WTC11 (cell line): ENCODE data around the gene FASN. TPM values are rescaled to one million over a fixed set of nuclear protein-coding genes. Genes with fewer than 3 reads are reported as not detected.

Source experiments
- ATAC-seq: fragments of 200-7000 bp; cut with Tn5 transposase; 2 replicates; pipeline ENCODE4 v1.10.0; 2021; ENCODE audit warnings: mild to moderate bottlenecking, moderate library complexity
- CTCF ChIA-PET: fragments of 300-600 bp; sonication (Branson Sonifier 250); formaldehyde crosslinking; loops from one replicate; lab custom pipeline; 2021; ENCODE audit warnings: antibody characterized with exemption; lab: Charles Lee
- POLR2A ChIA-PET: fragments of 350-600 bp; sonication (Branson Sonifier 250); formaldehyde crosslinking; loops from one replicate; lab custom pipeline; 2021; ENCODE audit warnings: antibody characterized with exemption; lab: Charles Lee
- DNase-seq: peaks from one replicate; pipeline ENCODE4 v3.0.0; 2021; ENCODE audit warnings: low spot score
- H3K27ac Mint-ChIP-seq: 2 replicates; pipeline ENCODE4 v1.8.0; 2021; ENCODE audit warnings: mixed read lengths
- H3K27me3 Mint-ChIP-seq: 2 replicates; pipeline ENCODE4 v1.8.0; 2021; ENCODE audit warnings: low read depth, mild to moderate bottlenecking, moderate library complexity, mixed read lengths
- H3K36me3 Mint-ChIP-seq: 2 replicates; pipeline ENCODE4 v1.8.0; 2021; ENCODE audit warnings: mixed read lengths
- H3K4me1 Mint-ChIP-seq: 2 replicates; pipeline ENCODE4 v1.8.0; 2022; ENCODE audit warnings: mixed read lengths
- H3K4me3 Mint-ChIP-seq: 2 replicates; pipeline ENCODE4 v1.8.0; 2021; ENCODE audit warnings: mild to moderate bottlenecking, moderate library complexity, mixed read lengths
- H3K9me3 Mint-ChIP-seq: 2 replicates; pipeline ENCODE4 v1.8.0; 2021; ENCODE audit warnings: mixed read lengths
- ATF1 ChIP-seq: sonication (generic); formaldehyde crosslinking; IDR thresholded peaks from 2 replicates; pipeline ENCODE4 v1.8.1; 2023; ENCODE audit warnings: mild to moderate bottlenecking, moderate library complexity, missing genetic modification reagents
- ATF2 ChIP-seq: sonication (generic); formaldehyde crosslinking; IDR thresholded peaks from 2 replicates; pipeline ENCODE4 v1.8.1; 2022; ENCODE audit warnings: low read depth, missing genetic modification reagents, borderline replicate concordance
- CREB1 ChIP-seq: sonication (generic); formaldehyde crosslinking; IDR thresholded peaks from 2 replicates; pipeline ENCODE4 v1.8.0; 2023; ENCODE audit warnings: mild to moderate bottlenecking, missing genetic modification reagents
- E2F4 ChIP-seq: sonication (generic); formaldehyde crosslinking; IDR thresholded peaks from 2 replicates; pipeline ENCODE4 v1.8.1; 2022; ENCODE audit warnings: low read depth, mild to moderate bottlenecking, moderate library complexity, missing genetic modification reagents, borderline replicate concordance
- ELF4 ChIP-seq: sonication (generic); formaldehyde crosslinking; IDR thresholded peaks from 2 replicates; pipeline ENCODE4 v1.8.1; 2022; ENCODE audit warnings: low read depth, mild to moderate bottlenecking, moderate library complexity, missing genetic modification reagents
- GRHL2 ChIP-seq: fragments of 250-450 bp; sonication (Bioruptor Pico); IDR thresholded peaks from 2 replicates; pipeline ENCODE4 v1.8.0; 2022; ENCODE audit warnings: mild to moderate bottlenecking, moderate library complexity; ENCODE audit not compliant: insufficient replicate concordance, severe bottlenecking
- HMGA2 ChIP-seq: fragments of 250-450 bp; sonication (Bioruptor Pico); IDR thresholded peaks from 2 replicates; pipeline ENCODE4 v1.4.0; 2021; ENCODE audit warnings: mild to moderate bottlenecking, moderate library complexity
- KAT7 ChIP-seq: sonication (generic); formaldehyde crosslinking; IDR thresholded peaks from 2 replicates; pipeline ENCODE4 v1.8.1; 2023; ENCODE audit warnings: missing genetic modification reagents, mild to moderate bottlenecking, borderline replicate concordance
- TCF7 ChIP-seq: sonication (generic); formaldehyde crosslinking; IDR thresholded peaks from 2 replicates; pipeline ENCODE4 v1.8.0; 2022; ENCODE audit warnings: mild to moderate bottlenecking, low read depth, missing genetic modification reagents, moderate library complexity
- TEAD1 ChIP-seq: sonication (generic); formaldehyde crosslinking; IDR thresholded peaks from 2 replicates; pipeline ENCODE4 v1.8.0; 2022; ENCODE audit warnings: mild to moderate bottlenecking, missing genetic modification reagents
- ZBTB43 ChIP-seq: sonication (generic); formaldehyde crosslinking; IDR thresholded peaks from 2 replicates; pipeline ENCODE4 v1.8.1; 2023; ENCODE audit warnings: mild to moderate bottlenecking, missing genetic modification reagents
- ZNF121 ChIP-seq: sonication (generic); formaldehyde crosslinking; IDR thresholded peaks from 2 replicates; pipeline ENCODE4 v1.8.0; 2023; ENCODE audit warnings: missing genetic modification reagents
- ZNF219 ChIP-seq: sonication (generic); formaldehyde crosslinking; IDR thresholded peaks from 2 replicates; pipeline ENCODE4 v1.8.0; 2023; ENCODE audit warnings: missing genetic modification reagents, mild to moderate bottlenecking, borderline replicate concordance
- ZNF396 ChIP-seq: fragments of 250-450 bp; sonication (Bioruptor Pico); IDR thresholded peaks from 2 replicates; pipeline ENCODE4 v1.8.0; 2021; ENCODE audit warnings: mild to moderate bottlenecking, moderate library complexity, borderline replicate concordance
- ZNF423 ChIP-seq: fragments of 250-450 bp; sonication (Bioruptor Pico); IDR thresholded peaks from 2 replicates; pipeline ENCODE4 v2.1.2; 2022; ENCODE audit warnings: mild to moderate bottlenecking, moderate library complexity
- ZNF532 ChIP-seq: fragments of 250-450 bp; sonication (Bioruptor Pico); IDR thresholded peaks from 2 replicates; pipeline ENCODE4 v1.9.0; 2021; ENCODE audit warnings: mild to moderate bottlenecking, borderline replicate concordance
- ZNF671 ChIP-seq: fragments of 250-450 bp; sonication (Bioruptor Pico); IDR thresholded peaks from 2 replicates; pipeline ENCODE4 v1.8.0; 2021; ENCODE audit warnings: mild to moderate bottlenecking
- total RNA-seq: library from RNA; stranded (reverse); gene quantifications from 3 replicates; pipeline ENCODE4 v1.2.3, GENCODE V29; 2021

The FASN gene
- total RNA-seq, 1 experiment from 2014 or later: 742 TPM

- POLR2A ChIA-PET: interaction anchor here (0.5 to 1.8 kb wide), 3 partner anchors 15 to 342 kb away, joined by 4 to 6 read pairs (median 5); partner anchors contain the start of gene DCXR
- no peaks in the 10 kb centered on the region for H3K27me3 Mint-ChIP-seq
- no peak for DNase-seq
- H3K4me1 Mint-ChIP-seq: peaks cover 4% of the 10 kb centered on the region
- ATAC-seq: no peak
- H3K9me3 Mint-ChIP-seq: no peaks in the 10 kb centered on the region
- peak overlapping the region; percentile 84 for H3K4me3 Mint-ChIP-seq
- peaks cover 7% of the 10 kb centered on the region; the same call in 1 of the 2 replicates for H3K36me3 Mint-ChIP-seq
- TF ChIP-seq ZNF396 (CRISPR knock-in tag) (no peak), ZNF423 (CRISPR knock-in tag) (no peak), TCF7 (CRISPR knock-in tag) (no peak), ZNF121 (CRISPR knock-in tag) (no peak), TEAD1 (CRISPR knock-in tag) (no peak), ZNF219 (no peak), ATF1 (no peak), E2F4 (no peak), CREB1 (CRISPR knock-in tag) (no peak), ZNF532 (no peak), KAT7 (CRISPR knock-in tag) (no peak), ELF4 (CRISPR knock-in tag) (no peak), ZNF671 (CRISPR knock-in tag) (no peak), HMGA2 (CRISPR knock-in tag) (no peak), ZBTB43 (CRISPR knock-in tag) (no peak), ATF2 (CRISPR knock-in tag) (no peak), GRHL2 (CRISPR knock-in tag) (no peak)
- TF ChIP-seq, all 79 proteins: peak for 0
- no peak overlapping the region for H3K27ac Mint-ChIP-seq
- CTCF ChIA-PET: interaction anchor here (0.9 to 5.8 kb wide), 3 partner anchors 15 to 33 kb away, joined by 3 to 31 read pairs (median 18); partner anchors contain the start of genes DCXR and RAC3
Observed at GRCh38 chr17:82052638-82053059, 45.4 kb downstream of the FASN start.
